ENCODE measurements around the gene MBTPS1. TPM values are rescaled to one million over a fixed set of nuclear protein-coding genes. Genes with fewer than 3 reads are reported as not detected.

Gene MBTPS1
- total and polyA plus RNA-seq, 9 of the 15 experiments (the other 6 are each of a cell fraction or from before 2014, with no cell fraction given), result 2.8 to 57.6 (median 43.8) TPM

DNA sequence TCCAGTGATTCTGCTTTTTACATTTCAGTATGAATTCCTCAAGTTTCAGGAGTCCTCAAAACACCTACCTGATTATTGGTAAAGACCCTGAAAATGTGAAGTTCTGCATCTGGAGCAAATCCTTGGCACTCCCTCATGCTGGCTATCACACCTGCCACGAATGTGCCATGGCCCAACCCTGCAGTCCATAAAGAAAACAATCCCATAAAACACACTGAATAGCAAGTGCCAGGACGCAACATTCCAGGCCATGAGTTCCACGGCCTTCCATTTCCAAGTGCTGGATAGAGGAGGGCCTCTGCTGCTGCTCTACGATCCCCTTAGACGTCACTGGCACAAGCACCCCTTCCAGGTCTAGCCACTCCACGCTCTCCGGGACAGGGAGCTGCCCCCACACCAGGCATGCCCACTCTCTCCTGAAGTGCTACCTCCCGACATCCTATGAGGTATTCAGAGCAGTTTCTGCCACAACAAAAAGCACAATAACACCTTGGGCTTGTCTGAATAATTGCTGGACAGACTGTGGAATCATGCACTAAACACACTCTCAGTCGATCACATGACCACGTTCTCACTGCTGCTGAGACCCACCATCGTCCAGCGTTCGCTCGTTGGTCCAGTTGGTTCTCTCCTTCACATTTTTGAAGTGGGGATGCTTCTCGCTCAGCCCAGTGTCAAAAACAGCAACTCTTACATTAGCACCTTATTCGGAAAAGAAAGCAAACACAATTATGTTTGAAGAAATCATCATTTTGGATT, 23.4 kb downstream of the MBTPS1 start:
- Histone ChIP-seq H3K4me2 (ENCODE audit: insufficient read depth, low read length) (no peak overlapping the region), H3K36me3 (ENCODE audit: control insufficient read depth, insufficient read depth, low read length) (peaks cover 96% of the 10 kb centered on the region), H3K9me3 (replicated peaks; ENCODE audit: control insufficient read depth, insufficient read depth, low read depth, low read length) (no peaks in the 10 kb centered on the region), H3K4me1 (replicated peaks in 1 of 2; ENCODE audit: control insufficient read depth in 2 of 2, insufficient read depth in 2 of 2, low read length in 2 of 2) (no peaks in the 10 kb centered on the region; a peak in 1 of 5 replicates), H3K79me2 (ENCODE audit: control insufficient read depth, insufficient read depth, low read length) (no peaks in the 10 kb centered on the region), H2AFZ (ENCODE audit: low read depth, low read length) (no peak overlapping the region), H3K9ac (ENCODE audit: insufficient read depth in 1 of 2, low read depth in 2 of 2, low read length in 2 of 2) (no peak overlapping the region), H3K4me3 (no peak overlapping the region), H4K20me1 (replicated peaks; ENCODE audit: control insufficient read depth, insufficient read depth, low read length) (no peaks in the 10 kb centered on the region), H3K9me1 (ENCODE audit: control insufficient read depth, insufficient read depth, low read length) (no peaks in the 10 kb centered on the region), H3K27ac (ENCODE audit: extremely low read depth, low read depth, low read length) (no peak overlapping the region), H3K27me3 (ENCODE audit: control insufficient read depth in 2 of 2, insufficient read depth in 2 of 2, low read length in 2 of 2) (no peaks in the 10 kb centered on the region)
- ChIA-PET POLR2A (interaction anchor here (0.5 to 0.7 kb wide), 2 partner anchors 15 to 177 kb away, joined by 3 read pairs; no protein-coding TSS in a partner anchor), CTCF (ENCODE audit: low intra/inter-chr PET ratio) (no interaction called here)
- BruUV-seq (replicated peaks), result no TSS peak
- DNase-seq (ENCODE audit: extremely low read depth in 1 of 4, low spot score in 3 of 4), result no peak
- in situ Hi-C loops (cut with MboI), result no loop called here
- no peak for FAIRE-seq
- intact Hi-C loops (cut with micrococcal nuclease), result no loop called here
- TF ChIP-seq, protein P1, sequence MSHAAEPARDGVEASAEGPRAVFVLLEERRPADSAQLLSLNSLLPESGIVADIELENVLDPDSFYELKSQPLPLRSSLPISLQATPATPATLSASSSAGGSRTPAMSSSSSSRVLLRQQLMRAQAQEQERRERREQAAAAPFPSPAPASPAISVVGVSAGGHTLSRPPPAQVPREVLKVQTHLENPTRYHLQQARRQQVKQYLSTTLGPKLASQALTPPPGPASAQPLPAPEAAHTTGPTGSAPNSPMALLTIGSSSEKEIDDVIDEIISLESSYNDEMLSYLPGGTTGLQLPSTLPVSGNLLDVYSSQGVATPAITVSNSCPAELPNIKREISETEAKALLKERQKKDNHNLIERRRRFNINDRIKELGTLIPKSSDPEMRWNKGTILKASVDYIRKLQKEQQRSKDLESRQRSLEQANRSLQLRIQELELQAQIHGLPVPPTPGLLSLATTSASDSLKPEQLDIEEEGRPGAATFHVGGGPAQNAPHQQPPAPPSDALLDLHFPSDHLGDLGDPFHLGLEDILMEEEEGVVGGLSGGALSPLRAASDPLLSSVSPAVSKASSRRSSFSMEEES (CRISPR knock-in tag; IDR thresholded peaks at IDR 0.05), result peak; percentile 62
- TF ChIP-seq, protein P2, sequence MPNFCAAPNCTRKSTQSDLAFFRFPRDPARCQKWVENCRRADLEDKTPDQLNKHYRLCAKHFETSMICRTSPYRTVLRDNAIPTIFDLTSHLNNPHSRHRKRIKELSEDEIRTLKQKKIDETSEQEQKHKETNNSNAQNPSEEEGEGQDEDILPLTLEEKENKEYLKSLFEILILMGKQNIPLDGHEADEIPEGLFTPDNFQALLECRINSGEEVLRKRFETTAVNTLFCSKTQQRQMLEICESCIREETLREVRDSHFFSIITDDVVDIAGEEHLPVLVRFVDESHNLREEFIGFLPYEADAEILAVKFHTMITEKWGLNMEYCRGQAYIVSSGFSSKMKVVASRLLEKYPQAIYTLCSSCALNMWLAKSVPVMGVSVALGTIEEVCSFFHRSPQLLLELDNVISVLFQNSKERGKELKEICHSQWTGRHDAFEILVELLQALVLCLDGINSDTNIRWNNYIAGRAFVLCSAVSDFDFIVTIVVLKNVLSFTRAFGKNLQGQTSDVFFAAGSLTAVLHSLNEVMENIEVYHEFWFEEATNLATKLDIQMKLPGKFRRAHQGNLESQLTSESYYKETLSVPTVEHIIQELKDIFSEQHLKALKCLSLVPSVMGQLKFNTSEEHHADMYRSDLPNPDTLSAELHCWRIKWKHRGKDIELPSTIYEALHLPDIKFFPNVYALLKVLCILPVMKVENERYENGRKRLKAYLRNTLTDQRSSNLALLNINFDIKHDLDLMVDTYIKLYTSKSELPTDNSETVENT (CRISPR knock-in tag; IDR thresholded peaks at IDR 0.05), result no peak
- no peak for ATAC-seq
- 85% methylated on average over 15 of the region's 16 CpGs for WGBS (ENCODE audit: insufficient coverage, low coverage, missing lambda C conversion rate)
